Measurements from ENCODE around the gene VAV3. TPM values are rescaled to one million over a fixed set of nuclear protein-coding genes. Genes with fewer than 3 reads are reported as not detected.
A peak's percentile ranks its signal among the peaks of the same experiment; 100 is the strongest.

VAV3 gene
- polyA plus RNA-seq, 3 donors = 5.4 to 9.2 (median 9.0) TPM

DNA sequence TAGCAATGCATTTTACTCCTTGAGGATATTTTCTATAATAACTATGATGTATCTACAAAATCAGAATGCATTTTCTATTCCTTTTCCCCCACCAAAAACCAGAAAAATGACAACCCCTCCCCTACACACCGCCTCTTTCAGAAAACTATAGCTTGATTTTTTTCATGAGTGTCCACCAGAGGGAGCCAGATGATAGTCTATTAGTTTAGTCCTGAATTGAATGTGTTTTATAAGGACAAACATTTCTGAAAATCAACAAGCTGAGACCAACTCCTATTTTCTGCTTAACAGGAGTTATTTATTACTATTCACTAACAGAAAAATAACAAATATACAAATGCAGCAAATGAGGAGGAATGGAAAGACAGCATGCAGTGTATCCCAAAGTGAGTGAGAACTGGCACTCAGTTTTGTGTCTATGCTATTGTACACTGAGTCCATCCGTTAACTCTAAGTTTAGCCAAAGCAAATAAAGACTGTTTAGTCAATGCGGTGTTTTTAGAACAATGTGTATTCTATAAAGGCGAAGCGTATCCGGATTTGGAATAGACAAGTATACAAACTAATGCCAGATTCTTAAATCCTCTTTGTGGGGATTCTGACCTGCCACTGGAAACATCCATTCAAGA, 182.6 kb downstream of the VAV3 start:
- WGBS (ENCODE audit: insufficient coverage) = 81% methylated on average over 5 of the region's 6 CpGs
- Histone ChIP-seq H3K27me3 (ENCODE audit: control insufficient read depth in 2 of 2, insufficient read depth in 2 of 2, low read length in 2 of 2) (no peaks in the 10 kb centered on the region), H3K79me2 (ENCODE audit: insufficient read depth, low read length) (peaks cover 29% of the 10 kb centered on the region), H3K9ac (ENCODE audit: insufficient read depth, low read length, poor library complexity, severe bottlenecking) (no peak overlapping the region), H3K36me3 (replicated peaks in 1 of 2; ENCODE audit: control insufficient read depth in 1 of 2, insufficient read depth in 2 of 2, low read length in 2 of 2) (peaks cover 3 to 8% of the 10 kb centered on the region in 2 donors), H2AFZ (ENCODE audit: insufficient read depth, low read depth, low read length, poor library complexity, severe bottlenecking) (no peak overlapping the region), H3K9me3 (replicated peaks in 1 of 2; ENCODE audit: control insufficient read depth in 1 of 2, insufficient read depth in 1 of 2, low read length in 2 of 2) (no peaks in the 10 kb centered on the region), H3K4me3 (replicated peaks in 1 of 3; ENCODE audit: low read depth in 2 of 3, low read length in 3 of 3) (no peak overlapping the region), H4K20me1 (ENCODE audit: insufficient read depth, low read length) (peaks cover 14% of the 10 kb centered on the region), H3K4me1 (ENCODE audit: control insufficient read depth in 1 of 2, insufficient read depth in 2 of 2, low read length in 2 of 2) (peaks cover 22 to 23% of the 10 kb centered on the region in 2 donors), H3K4me2 (replicated peaks; ENCODE audit: extremely low read depth, low read length, poor library complexity, severe bottlenecking) (no peak overlapping the region), H3K27ac (ENCODE audit: low read depth in 1 of 2, low read length in 2 of 2) (no peak overlapping the region)
- peaks cover 0 to 1% (median 0%) of the 10 kb centered on the region in 3 donors for H3K27me3 Mint-ChIP-seq (ENCODE audit: low read depth in 3 of 3)
- H3K4me3 Mint-ChIP-seq = no peak overlapping the region
- TF ChIP-seq, protein P1, sequence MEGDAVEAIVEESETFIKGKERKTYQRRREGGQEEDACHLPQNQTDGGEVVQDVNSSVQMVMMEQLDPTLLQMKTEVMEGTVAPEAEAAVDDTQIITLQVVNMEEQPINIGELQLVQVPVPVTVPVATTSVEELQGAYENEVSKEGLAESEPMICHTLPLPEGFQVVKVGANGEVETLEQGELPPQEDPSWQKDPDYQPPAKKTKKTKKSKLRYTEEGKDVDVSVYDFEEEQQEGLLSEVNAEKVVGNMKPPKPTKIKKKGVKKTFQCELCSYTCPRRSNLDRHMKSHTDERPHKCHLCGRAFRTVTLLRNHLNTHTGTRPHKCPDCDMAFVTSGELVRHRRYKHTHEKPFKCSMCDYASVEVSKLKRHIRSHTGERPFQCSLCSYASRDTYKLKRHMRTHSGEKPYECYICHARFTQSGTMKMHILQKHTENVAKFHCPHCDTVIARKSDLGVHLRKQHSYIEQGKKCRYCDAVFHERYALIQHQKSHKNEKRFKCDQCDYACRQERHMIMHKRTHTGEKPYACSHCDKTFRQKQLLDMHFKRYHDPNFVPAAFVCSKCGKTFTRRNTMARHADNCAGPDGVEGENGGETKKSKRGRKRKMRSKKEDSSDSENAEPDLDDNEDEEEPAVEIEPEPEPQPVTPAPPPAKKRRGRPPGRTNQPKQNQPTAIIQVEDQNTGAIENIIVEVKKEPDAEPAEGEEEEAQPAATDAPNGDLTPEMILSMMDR (IDR thresholded peaks at IDR 0.05) = peak; percentile 85
- no peak overlapping the region for H3K27ac Mint-ChIP-seq
- H3K9me3 Mint-ChIP-seq = peaks cover 0 to 2% (median 0%) of the 10 kb centered on the region in 7 donors
- peak; percentile 42 to 67 (median 53) for DNase-seq
- intact Hi-C loops (cut with micrococcal nuclease) = loop anchor here (2.0 to 10.0 kb wide), 3 partner anchors 182 to 342 kb away; partner anchors contain the start of gene VAV3 (in 1 of the 2)
- H3K36me3 Mint-ChIP-seq = peaks cover 9 to 11% of the 10 kb centered on the region in 2 donors
- H3K4me1 Mint-ChIP-seq = peaks cover 27% of the 10 kb centered on the region

DNA sequence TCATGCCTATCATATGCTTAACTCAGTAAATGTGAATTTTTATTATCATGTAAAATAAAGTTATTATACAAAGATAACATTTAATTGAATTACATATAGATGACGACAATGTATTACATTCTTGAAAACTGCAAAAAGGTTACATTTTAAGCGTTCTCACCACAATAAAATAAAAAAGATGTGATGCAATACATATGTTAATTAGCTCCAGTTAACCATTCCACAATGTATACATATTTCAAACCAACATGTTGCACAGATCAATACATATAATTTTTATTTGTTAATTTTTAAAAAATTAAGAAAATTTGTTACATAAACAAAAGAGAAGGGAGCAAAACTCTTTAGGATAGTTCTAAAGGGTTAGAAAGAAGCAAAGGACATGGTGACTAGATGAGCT, 183.7 kb downstream of the VAV3 start:
- no peak overlapping the region for H2AFZ ChIP-seq (ENCODE audit: insufficient read depth, low read depth, low read length, poor library complexity, severe bottlenecking)
- H3K79me2 ChIP-seq (ENCODE audit: insufficient read depth, low read length) = peaks cover 27% of the 10 kb centered on the region
- H3K4me3 ChIP-seq (replicated peaks in 1 of 3; ENCODE audit: low read depth in 2 of 3, low read length in 3 of 3) = no peak overlapping the region
- H3K27ac ChIP-seq (ENCODE audit: low read depth in 1 of 2, low read length in 2 of 2) = no peak overlapping the region
- no peak overlapping the region for H3K27ac Mint-ChIP-seq
- peaks cover 11% of the 10 kb centered on the region for H4K20me1 ChIP-seq (ENCODE audit: insufficient read depth, low read length)
- DNase-seq = no peak
- TF ChIP-seq, protein P1 (IDR thresholded peaks at IDR 0.05) = no peak
- H3K4me1 Mint-ChIP-seq = peaks cover 16% of the 10 kb centered on the region
- no peaks in the 10 kb centered on the region for H3K9me3 ChIP-seq (replicated peaks in 1 of 2; ENCODE audit: control insufficient read depth in 1 of 2, insufficient read depth in 1 of 2, low read length in 2 of 2)
- no peak overlapping the region for H3K9ac ChIP-seq (ENCODE audit: insufficient read depth, low read length, poor library complexity, severe bottlenecking)
- peaks cover 19 to 22% of the 10 kb centered on the region in 2 donors for H3K36me3 Mint-ChIP-seq
- WGBS (ENCODE audit: insufficient coverage) = no CpG with 5 or more reads among the region's 2 CpGs
- no peaks in the 10 kb centered on the region for H3K27me3 ChIP-seq (ENCODE audit: control insufficient read depth in 2 of 2, insufficient read depth in 2 of 2, low read length in 2 of 2)
- peaks cover 12 to 13% of the 10 kb centered on the region in 2 donors for H3K4me1 ChIP-seq (ENCODE audit: control insufficient read depth in 1 of 2, insufficient read depth in 2 of 2, low read length in 2 of 2)
- no peak overlapping the region for H3K4me3 Mint-ChIP-seq
- H3K36me3 ChIP-seq (replicated peaks in 1 of 2; ENCODE audit: control insufficient read depth in 1 of 2, insufficient read depth in 2 of 2, low read length in 2 of 2) = peaks cover 8% of the 10 kb centered on the region in 2 donors
- intact Hi-C loops (cut with micrococcal nuclease) = loop anchor here (10.0 kb wide), 2 partner anchors 184 to 264 kb away; partner anchors contain the start of gene VAV3 (in 1 of the 2)
- H3K27me3 Mint-ChIP-seq (ENCODE audit: low read depth in 3 of 3) = peaks cover 0 to 2% (median 0%) of the 10 kb centered on the region in 3 donors
- H3K4me2 ChIP-seq (replicated peaks; ENCODE audit: extremely low read depth, low read length, poor library complexity, severe bottlenecking) = no peak overlapping the region
- H3K9me3 Mint-ChIP-seq = peaks cover 0 to under 1% (median 0%) of the 10 kb centered on the region in 7 donors

Data from CD14-positive monocyte (primary cell).